Cerebellar nuclear complex (tissue), 1 donor: ENCODE measurements around the gene CEMIP2.

Source experiments
- DNase-seq, 2 experiments: peaks; one replicate each; lab custom pipeline; 2025; lab: John Stamatoyannopoulos, UW

The CEMIP2 gene

GRCh38 chr9:71647094-71647591 is 121.2 kb downstream of the CEMIP2 start:
- no peak for DNase-seq

GRCh38 chr9:71646131-71646530 is 122.2 kb downstream of the CEMIP2 start:
- DNase-seq: no peak

DNA sequence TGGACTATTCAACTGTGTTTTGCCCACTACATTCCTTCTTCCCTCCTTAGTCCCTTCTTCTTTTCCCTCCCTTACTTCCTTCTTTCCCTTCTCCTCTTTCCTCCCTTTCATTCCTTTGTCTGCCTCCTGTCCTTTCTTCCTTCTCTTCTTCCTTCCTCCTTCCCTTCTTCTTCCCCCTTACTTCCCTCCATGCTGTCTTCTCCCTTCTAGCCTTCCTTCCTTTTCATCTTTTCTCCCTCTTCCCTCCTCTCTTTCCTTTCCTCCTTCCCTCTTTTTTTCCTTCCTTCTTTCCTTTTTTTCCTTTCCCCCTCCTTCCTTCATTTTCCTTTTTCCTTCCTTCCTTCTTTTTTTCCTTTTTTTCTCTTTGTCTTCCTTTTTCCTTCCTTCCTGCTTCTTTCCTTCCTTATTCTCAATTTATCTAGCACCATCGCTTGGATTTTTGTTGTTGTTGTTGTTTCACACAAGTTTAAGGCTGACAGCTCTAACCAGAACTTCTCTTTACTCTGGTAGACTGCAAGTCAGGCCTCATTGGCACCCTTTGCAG is 123.4 kb downstream of the CEMIP2 start:
- no peak for DNase-seq

- no peak for DNase-seq
Measured at GRCh38 chr9:71643330-71643729, 125.0 kb downstream of the CEMIP2 start.

DNA sequence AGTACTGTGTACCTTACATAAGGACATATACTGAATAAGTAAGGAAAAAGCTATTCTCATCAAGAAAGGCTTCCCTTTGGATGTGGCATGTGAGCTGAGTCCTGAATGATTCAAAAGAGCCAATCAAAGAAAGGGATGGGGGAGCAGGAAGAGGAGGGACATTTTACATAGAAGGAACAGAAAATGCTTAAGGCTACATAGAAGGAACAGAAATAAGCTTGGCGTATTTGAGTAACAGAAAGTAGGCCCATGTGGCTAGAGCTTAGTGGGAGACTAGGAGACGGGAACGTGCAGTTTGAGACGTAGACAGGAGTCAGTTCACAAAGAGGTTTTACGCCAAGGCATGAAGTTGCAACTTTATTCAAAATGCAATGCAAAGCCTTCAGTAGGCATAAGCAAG is 126.3 kb downstream of the CEMIP2 start:
- DNase-seq: no peak

GRCh38 chr9:71638627-71639026 is 129.7 kb downstream of the CEMIP2 start:
- no peak for DNase-seq

DNA sequence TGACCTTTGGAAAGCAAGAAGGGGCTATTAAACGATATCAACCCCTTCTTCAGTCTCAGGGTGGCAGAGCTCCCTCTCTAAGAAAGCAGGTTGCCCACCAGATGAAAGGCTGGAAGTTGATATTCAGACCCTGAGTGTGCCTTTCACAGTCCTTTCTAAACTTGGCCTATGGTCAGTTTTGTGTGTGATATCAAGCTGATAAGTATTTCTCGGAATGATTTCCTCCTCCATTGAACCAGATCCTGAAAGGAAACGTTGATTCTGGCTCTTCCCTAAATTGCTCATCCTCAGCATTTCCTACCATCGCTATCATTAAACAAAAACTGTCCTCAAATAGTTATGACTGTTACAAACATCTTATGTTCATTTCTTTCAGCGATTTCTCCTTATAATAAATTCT is 130.4 kb downstream of the CEMIP2 start:
- no peak for DNase-seq

- no peak for DNase-seq
Measured at GRCh38 chr9:71637375-71637774, 130.9 kb downstream of the CEMIP2 start.

- no peak for DNase-seq
Measured at GRCh38 chr9:71636143-71636839, 132.0 kb downstream of the CEMIP2 start.

DNA sequence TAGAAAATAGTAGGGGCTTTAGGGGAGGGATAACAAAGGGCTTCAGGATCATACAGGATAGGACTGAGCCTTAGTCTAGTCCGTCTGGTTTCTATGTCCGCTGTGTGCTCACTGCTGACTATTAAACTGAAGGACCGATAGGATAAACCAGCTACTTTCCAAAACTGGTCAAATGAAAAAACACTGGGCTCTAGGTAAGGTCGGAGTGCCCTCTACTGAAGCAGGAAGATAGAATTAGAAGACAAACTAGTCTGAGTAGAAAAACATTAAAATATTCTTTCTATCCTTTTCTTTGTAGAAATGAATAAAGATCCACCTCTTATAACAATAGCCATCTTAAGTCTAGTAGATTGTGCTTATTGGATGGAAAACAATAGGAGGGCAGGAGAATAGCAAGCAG is 133.6 kb downstream of the CEMIP2 start:
- DNase-seq: no peak
